ENCODE results near the gene GJE1. TPM values are rescaled to one million over a fixed set of nuclear protein-coding genes. Genes with fewer than 3 reads are reported as not detected.
"Not testable (repeated sequence)": the region's sequence is repeated elsewhere in the genome, so short reads cannot be mapped to it uniquely, and the experiment has no call there.

Gene GJE1
- total RNA-seq (not detected), polyA plus RNA-seq (ENCODE audit: insufficient read depth, low read depth, low replicate concordance) (not detected)
- long read RNA-seq, donor 1: 0 reads
- long read RNA-seq, donor 2: 0 reads

GRCh38 chr6:142132625-142133024 is at the start of gene GJE1:
TSS of gene GJE1 (plus strand) at chr6:142132925. CDS start at chr6:142133159, 234 bp downstream.
- H3K36me3 ChIP-seq (ENCODE audit: low read depth, missing control alignments): no peaks in the 10 kb centered on the region
- no peaks in the 10 kb centered on the region for H3K4me1 ChIP-seq
- H3K9me3 ChIP-seq: no peaks in the 10 kb centered on the region
- WGBS, 2 donors: 70 to 73% methylated on average over 1 of the region's 1 CpG
- intact Hi-C loops (cut with DNase I; ENCODE audit: low total_unique reads): no loop called here
- TF ChIP-seq CTCF (IDR thresholded peaks at IDR 0.05) (no peak), POLR2A (IDR thresholded peaks at IDR 0.05) (no peak)
- no peaks in the 10 kb centered on the region for H3K27me3 ChIP-seq
- no peak within 1 kb of the TSS for H3K27ac ChIP-seq
- H3K4me3 ChIP-seq: no peak within 1 kb of the TSS
- no peak for DNase-seq

- DNase-seq: no peak
- Histone ChIP-seq H3K4me1 (no peaks in the 10 kb centered on the region), H3K4me3 (no peak overlapping the region), H3K27me3 (no peaks in the 10 kb centered on the region), H3K27ac (no peak overlapping the region), H3K9me3 (no peaks in the 10 kb centered on the region), H3K36me3 (ENCODE audit: low read depth, missing control alignments) (no peaks in the 10 kb centered on the region)
- intact Hi-C loops (cut with DNase I; ENCODE audit: low total_unique reads): no loop called here
- 14 to 21% methylated on average over 28 to 38 of the region's 49 CpGs for WGBS, 2 donors
- TF ChIP-seq POLR2A (IDR thresholded peaks at IDR 0.05) (no peak), CTCF (IDR thresholded peaks at IDR 0.05) (no peak)
Measured at GRCh38 chr6:142087950-142088857, 44.5 kb upstream of the GJE1 start.

GRCh38 chr6:142088858-142089216 is 43.9 kb upstream of the GJE1 start:
- Histone ChIP-seq H3K4me1 (no peaks in the 10 kb centered on the region), H3K27me3 (no peaks in the 10 kb centered on the region), H3K36me3 (ENCODE audit: low read depth, missing control alignments) (no peaks in the 10 kb centered on the region), H3K9me3 (no peaks in the 10 kb centered on the region), H3K4me3 (no peak overlapping the region), H3K27ac (no peak overlapping the region)
- no peak for TF ChIP-seq CTCF (IDR thresholded peaks at IDR 0.05)
- TF ChIP-seq POLR2A (IDR thresholded peaks at IDR 0.05): no peak
- 0 to 1% methylated on average over 14 of the region's 14 CpGs for WGBS, 2 donors
- intact Hi-C loops (cut with DNase I; ENCODE audit: low total_unique reads): no loop called here
- peak; percentile 37 for DNase-seq

GRCh38 chr6:142104820-142105219 is 27.9 kb upstream of the GJE1 start:
- H3K27me3 ChIP-seq; H3K9me3 ChIP-seq; H3K4me1 ChIP-seq; H3K4me3 ChIP-seq; DNase-seq; H3K36me3 ChIP-seq (ENCODE audit: low read depth, missing control alignments); intact Hi-C loops (cut with DNase I; ENCODE audit: low total_unique reads); H3K27ac ChIP-seq: not testable (repeated sequence)
- 83 to 86% methylated on average over 5 of the region's 5 CpGs for WGBS, 2 donors

- 92 to 93% methylated on average over 9 of the region's 9 CpGs for WGBS, 2 donors
- DNase-seq; H3K27me3 ChIP-seq; H3K9me3 ChIP-seq; H3K4me1 ChIP-seq; H3K36me3 ChIP-seq (ENCODE audit: low read depth, missing control alignments); intact Hi-C loops (cut with DNase I; ENCODE audit: low total_unique reads); H3K27ac ChIP-seq; H3K4me3 ChIP-seq: not testable (repeated sequence)
Measured at GRCh38 chr6:142110820-142111219, 21.9 kb upstream of the GJE1 start.
